GM12873 (cell line): ENCODE measurements around the gene CACNA1E.

Experiments
- CTCF ChIP-seq: IDR thresholded peaks from 2 replicates; pipeline ENCODE4 v1.5.1; 2012; ENCODE audit warnings: low read depth, mild to moderate bottlenecking, moderate library complexity, low read length, control low read depth; ENCODE audit not compliant: insufficient read depth; ENCODE audit errors: missing control alignments

CACNA1E gene

GRCh38 chr1:181483285-181484195 lies at the start of gene CACNA1E:
Gene CACNA1E (plus strand): TSS chr1:181483517. CDS start chr1:181483745, 228 bp downstream.
- no peak for TF ChIP-seq CTCF

- no peak for TF ChIP-seq CTCF
Measured at GRCh38 chr1:181433931-181434330, 49.4 kb upstream of the CACNA1E start.

GRCh38 chr1:181438013-181438412 lies 45.3 kb upstream of the CACNA1E start:
- no peak for TF ChIP-seq CTCF

- no peak for TF ChIP-seq CTCF
Measured at GRCh38 chr1:181440510-181440909, 42.8 kb upstream of the CACNA1E start.

- TF ChIP-seq CTCF, result no peak
Measured at GRCh38 chr1:181442181-181442525, 41.2 kb upstream of the CACNA1E start.

- TF ChIP-seq CTCF, result no peak
Measured at GRCh38 chr1:181443231-181443853, 40.0 kb upstream of the CACNA1E start.

GRCh38 chr1:181445436-181445835 lies 37.9 kb upstream of the CACNA1E start:
- TF ChIP-seq CTCF, result no peak
